Fibroblast of pulmonary artery (primary cell): Measurements from ENCODE around the gene ALKBH3.

ENCODE experiments used
- DNase-seq: peaks from one replicate; pipeline ENCODE4 v3.0.0-alpha.2; 2010; ENCODE audit warnings: low read depth
- H3K4me3 ChIP-seq: replicated peaks from 2 replicates; pipeline ENCODE4 v1.5.1; 2011; ENCODE audit warnings: low read depth, mild to moderate bottlenecking, control low read depth, low read length, moderate library complexity
- CTCF ChIP-seq: IDR thresholded peaks from 2 replicates; pipeline ENCODE4 v1.5.1; 2011; ENCODE audit warnings: mild to moderate bottlenecking, control low read depth, low read length, inconsistent platforms; ENCODE audit errors: missing control alignments

The ALKBH3 gene

GRCh38 chr11:43903078-43903477, 22.4 kb downstream of the ALKBH3 start:
- no peak for TF ChIP-seq CTCF
- H3K4me3 ChIP-seq, result no peak overlapping the region
- no peak for DNase-seq

- DNase-seq, result no peak
- H3K4me3 ChIP-seq, result no peak overlapping the region
- no peak for TF ChIP-seq CTCF
Observed at GRCh38 chr11:43903969-43904368, 23.3 kb downstream of the ALKBH3 start.

- peak overlapping the region; percentile 21 for H3K4me3 ChIP-seq
- TF ChIP-seq CTCF, result no peak
- DNase-seq, result peak; percentile 88
Observed at GRCh38 chr11:43904742-43905535, 24.3 kb downstream of the ALKBH3 start.

- DNase-seq, result peak; percentile 96
Observed at GRCh38 chr11:43905813-43906241, 25.2 kb downstream of the ALKBH3 start.

GRCh38 chr11:43907028-43907975, 26.7 kb downstream of the ALKBH3 start:
- no peak overlapping the region for H3K4me3 ChIP-seq
- DNase-seq, result no peak
- no peak for TF ChIP-seq CTCF

More at GRCh38 chr11:43905813-43906241, 25.2 kb downstream of the ALKBH3 start:
- no peak for TF ChIP-seq CTCF
- H3K4me3 ChIP-seq, result peak overlapping the region; percentile 21

GRCh38 chr11:43908191-43908590, 27.6 kb downstream of the ALKBH3 start:
- no peak for DNase-seq
- no peak for TF ChIP-seq CTCF
- no peak overlapping the region for H3K4me3 ChIP-seq
